ENCODE results near the gene LRMDA.
A peak's percentile ranks its signal among the peaks of the same experiment; 100 is the strongest.
"Not testable (repeated sequence)": the region's sequence is repeated elsewhere in the genome, so short reads cannot be mapped to it uniquely, and the experiment has no call there.

Gene LRMDA

GRCh38 chr10:76115471-76116155, 684.2 kb downstream of the LRMDA start:
- DNase-seq = no peak

GRCh38 chr10:76116523-76116922, 685.1 kb downstream of the LRMDA start:
- no peak for DNase-seq

- DNase-seq = no peak
Observed at GRCh38 chr10:76117949-76118348, 686.5 kb downstream of the LRMDA start.

GRCh38 chr10:76119036-76119435, 687.6 kb downstream of the LRMDA start:
- no peak for DNase-seq

GRCh38 chr10:76119515-76119914, 688.1 kb downstream of the LRMDA start:
- DNase-seq = no peak

- no peak for DNase-seq
Observed at GRCh38 chr10:76122056-76122455, 690.6 kb downstream of the LRMDA start.

GRCh38 chr10:76124280-76124679, 692.9 kb downstream of the LRMDA start:
- no peak for DNase-seq

GRCh38 chr10:76125900-76126299, 694.5 kb downstream of the LRMDA start:
- no peak for DNase-seq

GRCh38 chr10:76126607-76127527, 695.4 kb downstream of the LRMDA start:
- DNase-seq = no peak

- DNase-seq = no peak
Observed at GRCh38 chr10:76127984-76128589, 696.7 kb downstream of the LRMDA start.

- no peak for DNase-seq
Observed at GRCh38 chr10:76129213-76129612, 697.8 kb downstream of the LRMDA start.

- DNase-seq = no peak
Observed at GRCh38 chr10:76130892-76131291, 699.5 kb downstream of the LRMDA start.

GRCh38 chr10:76133597-76134255, 702.3 kb downstream of the LRMDA start:
- peak; percentile 40 to 84 for DNase-seq

- DNase-seq = no peak
Observed at GRCh38 chr10:76136961-76137360, 705.5 kb downstream of the LRMDA start.

GRCh38 chr10:76138286-76138685, 706.9 kb downstream of the LRMDA start:
- no peak for DNase-seq

- DNase-seq = no peak
Observed at GRCh38 chr10:76138906-76139305, 707.5 kb downstream of the LRMDA start.

- no peak for DNase-seq
Observed at GRCh38 chr10:76139431-76139830, 708.0 kb downstream of the LRMDA start.

- DNase-seq = no peak
Observed at GRCh38 chr10:76141376-76141775, 710.0 kb downstream of the LRMDA start.

GRCh38 chr10:76148217-76148616, 716.8 kb downstream of the LRMDA start:
- DNase-seq = not testable (repeated sequence)

- DNase-seq = no peak
Observed at GRCh38 chr10:76149182-76149581, 717.8 kb downstream of the LRMDA start.

- no peak for DNase-seq
Observed at GRCh38 chr10:76149602-76150138, 718.2 kb downstream of the LRMDA start.

GRCh38 chr10:76150139-76150875, 718.9 kb downstream of the LRMDA start:
- DNase-seq = no peak
